Coronary artery (tissue), 2 donors: ENCODE measurements around the gene WWP2.
A peak's percentile ranks its signal among the peaks of the same experiment; 100 is the strongest.
"Not testable (repeated sequence)": the region's sequence is repeated elsewhere in the genome, so short reads cannot be mapped to it uniquely, and the experiment has no call there.

Source experiments
- DNase-seq: peaks from one replicate; pipeline ENCODE4 v3.0.0-alpha.2; 2017; ENCODE audit warnings: low spot score
- H3K27ac ChIP-seq, 2 donors: fragments of 200-600 bp; sonication (generic); one replicate each; pipeline ENCODE4 v1.5.1; 2016 to 2019
- H3K4me3 ChIP-seq: fragments of 200-600 bp; sonication (generic); 2 replicates; pipeline ENCODE4 v1.5.1; 2016; ENCODE audit warnings: mild to moderate bottlenecking, moderate library complexity
- TF ChIP-seq, protein P1 (sequence below): fragments of 200-600 bp; sonication (generic); IDR thresholded peaks from one replicate; pipeline ENCODE4 v1.5.1; 2019; ENCODE audit warnings: antibody characterized with exemption

WWP2 gene

DNA sequence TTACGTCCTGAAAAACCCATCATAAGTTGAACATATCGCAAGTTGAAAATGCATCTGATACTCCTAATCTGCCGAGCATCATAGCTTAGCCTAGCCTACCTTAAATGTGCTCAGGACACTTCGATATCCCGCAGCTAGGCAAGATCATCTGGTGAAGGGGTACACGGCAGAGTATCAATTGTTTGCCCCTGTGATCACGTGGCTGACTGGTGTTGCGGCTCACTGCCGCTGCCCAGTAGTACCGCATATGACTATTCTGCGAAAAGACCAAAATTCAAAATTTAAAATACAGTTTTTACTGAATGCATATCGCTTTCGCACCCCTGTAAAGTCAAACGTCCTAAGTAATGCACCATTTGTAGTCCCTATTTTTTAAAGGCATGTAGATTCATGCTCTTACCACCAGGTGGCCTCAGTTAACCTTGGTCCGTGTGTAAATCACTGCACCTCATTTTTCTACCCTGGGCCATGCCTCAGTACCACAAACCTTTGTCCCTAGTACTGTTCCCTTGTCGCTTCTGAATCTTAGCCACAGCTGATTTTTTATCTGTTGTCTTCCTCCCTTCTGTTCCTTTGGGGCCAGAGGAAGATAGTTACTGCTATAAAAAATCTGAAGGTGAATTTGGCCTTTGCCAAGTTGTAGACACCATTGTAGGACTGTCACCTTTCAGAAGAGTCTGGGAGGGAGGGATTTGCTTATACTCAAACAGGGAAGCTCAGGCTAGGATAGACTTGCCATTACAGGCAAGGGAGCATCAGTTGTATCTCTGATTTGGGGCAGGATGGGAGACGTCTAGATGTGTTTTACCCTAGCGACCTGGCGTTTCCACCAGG lies 34.4 kb downstream of the WWP2 start:
- Histone ChIP-seq H3K4me3 (peak overlapping the region; percentile 45), H3K27ac (peak overlapping the region in 1 of 2 donors; percentile 39)
- TF ChIP-seq, protein P1, sequence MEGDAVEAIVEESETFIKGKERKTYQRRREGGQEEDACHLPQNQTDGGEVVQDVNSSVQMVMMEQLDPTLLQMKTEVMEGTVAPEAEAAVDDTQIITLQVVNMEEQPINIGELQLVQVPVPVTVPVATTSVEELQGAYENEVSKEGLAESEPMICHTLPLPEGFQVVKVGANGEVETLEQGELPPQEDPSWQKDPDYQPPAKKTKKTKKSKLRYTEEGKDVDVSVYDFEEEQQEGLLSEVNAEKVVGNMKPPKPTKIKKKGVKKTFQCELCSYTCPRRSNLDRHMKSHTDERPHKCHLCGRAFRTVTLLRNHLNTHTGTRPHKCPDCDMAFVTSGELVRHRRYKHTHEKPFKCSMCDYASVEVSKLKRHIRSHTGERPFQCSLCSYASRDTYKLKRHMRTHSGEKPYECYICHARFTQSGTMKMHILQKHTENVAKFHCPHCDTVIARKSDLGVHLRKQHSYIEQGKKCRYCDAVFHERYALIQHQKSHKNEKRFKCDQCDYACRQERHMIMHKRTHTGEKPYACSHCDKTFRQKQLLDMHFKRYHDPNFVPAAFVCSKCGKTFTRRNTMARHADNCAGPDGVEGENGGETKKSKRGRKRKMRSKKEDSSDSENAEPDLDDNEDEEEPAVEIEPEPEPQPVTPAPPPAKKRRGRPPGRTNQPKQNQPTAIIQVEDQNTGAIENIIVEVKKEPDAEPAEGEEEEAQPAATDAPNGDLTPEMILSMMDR = peak; percentile 87
- no peak for DNase-seq

DNA sequence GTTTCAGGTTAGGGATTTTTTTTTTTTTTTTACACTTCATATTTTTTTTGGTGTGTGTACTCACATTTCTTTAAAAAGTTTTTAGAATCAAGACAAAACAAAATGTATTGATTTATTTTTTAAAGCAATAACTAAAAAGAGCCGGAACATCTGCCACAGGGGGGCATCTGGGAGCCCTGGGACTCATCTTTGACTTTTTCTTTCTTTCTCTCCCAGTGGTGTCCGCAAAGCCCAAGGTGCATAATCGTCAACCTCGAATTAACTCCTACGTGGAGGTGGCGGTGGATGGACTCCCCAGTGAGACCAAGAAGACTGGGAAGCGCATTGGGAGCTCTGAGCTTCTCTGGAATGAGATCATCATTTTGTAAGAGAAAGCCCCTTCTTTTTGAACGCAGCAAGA lies 36.3 kb downstream of the WWP2 start:
- TF ChIP-seq, protein P1 = peak; percentile 26
- Histone ChIP-seq H3K4me3 (no peak overlapping the region), H3K27ac (peak overlapping the region in 1 of 2 donors; percentile 34)
- no peak for DNase-seq

DNA sequence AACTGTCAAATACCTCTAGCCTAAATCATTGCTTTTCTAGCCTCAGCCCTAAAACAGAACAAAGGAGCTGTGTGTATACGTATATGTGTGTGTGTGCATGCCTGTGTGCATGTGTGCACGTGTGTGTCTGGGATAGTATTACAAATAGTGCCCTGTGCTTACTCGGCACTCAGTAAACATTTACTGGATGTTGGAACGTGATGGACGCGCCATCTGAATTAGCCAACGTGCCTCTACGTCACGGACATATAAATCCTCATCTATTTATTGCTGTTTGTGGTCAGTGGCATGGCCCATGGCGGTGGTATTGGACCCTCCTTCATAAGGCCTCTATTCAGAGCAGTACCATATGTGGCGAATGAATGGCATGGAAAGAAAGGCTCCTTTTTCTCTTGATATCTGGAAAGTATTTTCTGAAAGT lies 37.5 kb downstream of the WWP2 start:
- DNase-seq = no peak
- Histone ChIP-seq H3K27ac (no peak overlapping the region), H3K4me3 (no peak overlapping the region)
- TF ChIP-seq, protein P1 = no peak

DNA sequence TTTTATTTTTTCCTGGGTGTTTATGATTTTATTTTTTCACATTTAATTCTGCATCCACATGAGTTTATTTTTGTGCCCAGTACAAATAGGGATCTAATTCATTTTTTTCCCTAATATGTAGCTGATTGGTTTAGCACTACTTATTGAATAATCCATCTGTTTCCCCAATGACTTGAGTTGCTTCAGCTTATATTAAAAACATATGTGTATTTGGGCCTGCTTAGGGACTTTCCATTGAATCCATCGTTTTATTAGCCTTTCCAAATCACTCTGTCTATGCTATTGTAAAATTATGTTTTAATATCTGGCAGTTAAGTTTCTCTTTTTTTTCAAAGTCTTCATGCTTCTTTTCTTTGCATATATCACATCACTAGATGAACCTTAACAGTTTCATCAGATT lies 42.2 kb downstream of the WWP2 start:
- TF ChIP-seq, protein P1 = no peak
- no peak overlapping the region for H3K4me3 ChIP-seq

DNA sequence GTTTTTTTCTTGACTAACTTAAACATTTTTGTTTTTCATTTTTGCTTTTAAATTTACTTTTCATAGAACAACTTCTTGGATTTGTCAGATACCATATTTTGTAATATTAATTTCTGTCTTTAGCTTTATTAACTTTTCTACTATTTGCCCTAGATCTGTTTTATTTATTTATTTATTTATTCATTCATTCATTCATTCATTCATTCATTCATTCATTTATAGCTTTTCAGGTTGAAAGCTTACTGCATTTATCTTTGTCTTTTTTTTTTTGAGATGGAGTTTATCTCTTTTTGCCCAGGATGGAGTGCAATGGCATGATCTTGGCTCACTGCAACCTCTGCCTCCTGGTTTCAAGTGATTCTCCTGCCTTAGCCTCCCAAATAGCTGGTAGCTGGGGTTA lies 44.6 kb downstream of the WWP2 start:
- DNase-seq = not testable (repeated sequence)

More for the DNA sequence above, 42.2 kb downstream of the WWP2 start:
- DNase-seq = no peak
- H3K27ac ChIP-seq = no peak overlapping the region

DNA sequence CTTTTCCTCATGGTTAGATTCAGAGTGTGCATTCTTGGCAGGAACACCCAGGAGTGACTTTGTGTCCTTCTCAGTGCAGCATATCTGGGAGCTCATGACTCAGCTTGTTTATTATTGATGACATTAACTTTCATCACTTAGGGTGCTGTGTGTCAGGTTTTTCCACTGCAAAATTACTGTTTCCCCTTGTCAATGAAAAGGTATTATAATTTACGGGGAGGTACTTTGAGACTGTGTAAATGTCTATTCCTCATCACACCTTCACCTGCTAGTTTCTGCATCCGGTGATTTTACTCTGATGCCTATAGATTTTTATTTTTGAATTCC lies 50.5 kb downstream of the WWP2 start:
- no peak overlapping the region for H3K4me3 ChIP-seq
- H3K27ac ChIP-seq = no peak overlapping the region
- TF ChIP-seq, protein P1 = no peak
- DNase-seq = no peak

More for the DNA sequence above, 44.6 kb downstream of the WWP2 start:
- not testable (repeated sequence) for H3K4me3 ChIP-seq, H3K27ac ChIP-seq

DNA sequence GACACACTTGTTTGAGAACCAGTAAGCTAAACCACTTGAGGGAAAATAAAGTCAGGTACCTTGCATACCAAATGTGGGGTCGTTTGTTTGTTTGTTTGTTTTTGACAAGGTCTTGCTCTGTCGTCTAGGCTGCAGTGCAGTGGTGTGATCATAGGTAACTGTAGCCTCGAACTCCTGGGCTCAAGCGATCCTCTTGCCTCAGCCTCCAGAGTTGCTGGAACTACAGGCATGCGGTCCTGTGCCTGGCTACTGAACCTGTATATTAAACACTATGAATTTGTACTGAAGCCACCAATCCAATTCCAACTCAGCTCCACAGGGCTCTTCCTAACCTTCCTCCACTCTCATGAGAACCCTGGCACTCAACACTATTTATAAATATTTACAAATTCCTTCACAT lies 51.9 kb downstream of the WWP2 start:
- H3K27ac ChIP-seq = no peak overlapping the region
- no peak overlapping the region for H3K4me3 ChIP-seq
- TF ChIP-seq, protein P1 = no peak
- no peak for DNase-seq
